Hematopoietic multipotent progenitor cell treated with erythropoietin and hydrocortisone succinate and interleukin-3 and kit ligand, for 15 days (in vitro differentiated cells): ENCODE data around the gene ASMT.
"Not testable (repeated sequence)": the region's sequence is repeated elsewhere in the genome, so short reads cannot be mapped to it uniquely, and the experiment has no call there.

Experiments
- DNase-seq: peaks from one replicate; pipeline ENCODE4 v3.0.0-alpha.2; 2015; ENCODE audit warnings: low spot score

ASMT gene

DNA sequence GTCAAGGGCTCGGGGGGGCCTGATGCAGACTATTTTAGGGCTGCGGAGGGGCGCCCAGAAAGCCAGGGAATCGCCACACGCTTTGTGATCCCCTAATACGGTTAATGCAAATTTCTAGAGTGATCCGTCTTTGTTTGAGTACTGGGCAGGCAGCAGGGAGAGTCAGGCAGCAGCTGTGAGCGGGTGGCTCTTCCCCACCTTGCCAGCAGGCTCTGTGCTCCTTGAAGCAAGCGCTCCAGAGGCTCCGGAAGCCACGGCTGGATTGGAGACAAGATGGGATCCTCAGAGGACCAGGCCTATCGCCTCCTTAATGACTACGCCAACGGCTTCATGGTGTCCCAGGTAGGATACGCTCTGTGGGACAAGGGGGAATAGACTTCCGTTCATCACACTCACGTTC is at the start of gene ASMT:
Gene ASMT, plus strand, starts transcription at position 133 of the 400 bp plus-strand sequence. Its CDS starts 141 bp downstream, at position 274.
- no peak for DNase-seq

GRCh38 chrX:1574181-1574580 is 40.7 kb upstream of the ASMT start:
- DNase-seq: not testable (repeated sequence)

GRCh38 chrX:1576201-1576992 is 38.5 kb upstream of the ASMT start:
- no peak for DNase-seq

DNA sequence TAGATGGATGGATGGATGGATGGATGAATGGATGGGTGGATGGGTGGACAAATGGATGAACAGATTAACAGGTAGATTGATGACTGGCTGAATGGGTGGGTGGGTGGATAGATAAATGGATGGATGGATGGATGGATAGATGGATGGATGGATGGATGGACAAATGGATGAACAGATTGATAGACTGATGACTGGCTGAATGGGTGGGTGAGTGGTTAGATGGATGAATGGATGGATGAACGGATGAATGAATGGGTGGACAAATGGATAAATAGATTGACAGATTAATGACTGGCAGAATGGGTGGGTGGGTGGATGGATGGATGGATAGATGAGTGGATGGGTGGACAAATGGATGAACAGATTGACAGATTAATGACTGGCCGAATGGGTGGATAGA is 37.0 kb upstream of the ASMT start:
- no peak for DNase-seq

- DNase-seq: no peak
Measured at GRCh38 chrX:1578511-1579173, 36.2 kb upstream of the ASMT start.

DNA sequence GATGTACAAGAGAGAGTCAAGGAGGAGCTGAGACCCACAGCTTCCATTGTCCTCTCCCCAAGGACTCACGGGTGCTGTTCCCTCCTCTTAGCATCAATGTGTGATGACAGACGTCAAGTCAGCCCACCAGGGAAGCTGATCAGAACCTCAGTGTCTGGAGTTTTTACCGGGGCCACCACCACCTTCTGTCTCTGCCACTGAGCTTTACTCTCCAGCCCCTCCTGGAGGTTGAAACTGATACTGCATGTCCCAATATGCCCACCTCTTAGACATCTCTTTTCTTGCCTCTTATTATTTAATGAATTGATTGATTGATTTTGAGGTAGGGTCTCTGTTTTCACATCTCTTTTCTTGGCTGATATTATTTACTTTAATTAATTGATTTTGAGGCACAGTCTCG is 33.7 kb upstream of the ASMT start:
- peak; percentile 66 for DNase-seq

- no peak for DNase-seq
Measured at GRCh38 chrX:1582686-1583437, 32.0 kb upstream of the ASMT start.

DNA sequence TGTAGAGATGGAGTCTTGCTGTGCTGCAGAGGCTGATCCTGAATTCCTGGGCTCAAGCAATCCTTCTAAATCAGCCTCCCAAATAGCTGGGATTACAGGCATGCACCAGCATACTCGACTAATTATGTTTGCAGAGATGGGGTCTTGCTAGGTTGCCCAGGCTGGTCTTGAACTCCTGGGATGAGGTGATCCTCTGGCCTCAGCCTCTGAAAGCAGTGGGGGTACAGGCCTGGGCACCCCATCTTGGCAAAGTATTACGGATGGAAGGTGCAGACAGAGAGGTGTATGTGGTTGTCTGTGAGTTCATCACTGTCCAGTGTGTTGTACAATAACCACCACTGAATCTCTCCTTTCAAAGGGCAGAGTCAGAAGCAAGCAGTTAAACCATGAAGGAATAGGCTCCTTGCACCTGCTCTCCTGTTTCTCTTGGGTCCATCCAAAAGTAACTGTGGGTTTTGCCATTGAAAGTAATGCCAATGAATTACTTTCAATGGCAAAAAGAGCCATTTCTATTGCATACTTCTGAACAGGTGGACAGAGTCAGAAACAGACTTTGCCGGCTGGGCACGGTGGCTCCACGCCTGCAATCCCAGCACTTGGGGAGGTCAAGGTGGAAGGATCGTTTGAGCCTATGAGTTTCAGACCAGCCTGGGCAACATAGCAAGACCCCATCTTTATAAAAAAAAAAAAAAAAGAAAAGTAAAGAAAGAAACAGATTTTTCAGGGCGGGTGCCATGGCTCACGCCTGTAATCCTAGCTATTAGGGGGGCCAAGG is 30.4 kb upstream of the ASMT start:
- no peak for DNase-seq

GRCh38 chrX:1587161-1587560 is 27.7 kb upstream of the ASMT start:
- no peak for DNase-seq

DNA sequence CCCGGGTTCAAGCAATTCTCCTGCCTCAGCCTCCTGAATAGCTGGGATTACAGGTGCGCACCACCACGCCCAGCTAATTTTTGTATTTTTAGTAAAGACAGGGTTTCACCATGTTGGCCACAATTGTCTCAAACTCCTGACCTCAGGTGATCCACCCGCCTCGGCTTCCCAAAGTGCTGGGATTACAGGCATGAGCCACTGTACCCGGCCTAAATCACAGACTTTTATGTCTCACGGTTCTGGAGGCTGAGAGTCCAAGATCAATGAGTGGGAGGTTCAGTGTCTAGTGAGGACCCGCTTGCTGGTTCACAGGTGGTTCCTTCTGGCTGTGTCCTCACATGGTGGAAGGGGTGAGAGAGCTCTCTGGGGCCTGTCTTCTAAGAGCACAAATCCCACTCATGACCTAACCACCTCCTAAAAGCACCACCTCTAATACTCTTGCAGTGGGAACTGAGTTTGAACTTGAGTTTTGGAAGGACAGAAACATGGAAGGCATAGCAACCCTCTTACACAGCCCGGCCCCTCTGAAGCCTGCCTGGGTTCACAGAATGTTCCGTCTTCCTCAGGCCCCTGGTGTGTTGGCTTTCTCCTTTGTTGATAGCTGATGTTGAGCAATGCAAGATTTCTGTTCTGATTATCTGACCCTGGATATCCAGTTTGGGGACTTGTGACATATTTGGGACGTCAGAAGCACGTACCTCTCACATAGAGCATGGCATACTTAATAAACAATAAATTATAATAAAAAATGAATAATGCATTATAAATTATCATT is 25.3 kb upstream of the ASMT start:
- DNase-seq: no peak

DNA sequence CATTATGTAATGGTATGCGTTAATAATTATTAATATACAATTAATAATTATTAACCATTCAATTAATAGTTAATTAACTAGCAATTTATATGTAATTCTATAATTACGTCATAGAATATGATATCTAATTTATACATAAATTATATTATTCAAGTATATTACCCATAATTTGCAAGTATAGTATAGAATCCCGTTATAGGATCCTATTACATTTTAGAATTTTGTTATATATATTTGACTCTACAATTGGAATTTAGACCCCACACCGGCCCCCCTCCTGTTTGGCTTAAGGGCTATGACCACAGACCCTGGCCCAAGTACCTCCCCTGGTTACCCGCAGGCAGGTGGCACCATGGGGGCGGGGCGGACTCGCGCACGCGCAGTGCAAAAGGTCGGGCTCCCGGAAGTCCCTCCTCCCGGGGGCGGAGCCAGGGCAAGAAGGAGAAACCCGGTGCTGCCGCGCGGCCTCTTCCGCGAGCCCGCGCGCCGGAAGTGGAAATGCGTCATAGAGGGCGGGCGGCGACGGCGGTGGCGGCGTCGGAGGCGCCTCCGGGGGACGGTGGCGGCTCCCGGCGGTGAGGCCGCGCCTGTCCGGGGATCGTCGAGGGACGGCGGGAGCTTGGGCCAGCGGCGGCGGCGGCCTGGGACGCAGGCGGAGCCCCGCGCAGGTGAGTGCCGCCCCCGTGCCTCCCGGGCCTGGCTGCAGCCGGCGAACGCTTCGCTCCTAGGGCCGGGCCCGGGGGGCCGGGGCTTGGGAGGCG is 23.6 kb upstream of the ASMT start, which contains the start of gene AKAP17A:
Gene AKAP17A, plus strand, starts transcription at position 503 of the 761 bp plus-strand sequence. CDS start 1,859 bp downstream, outside the sequence.
- peak; percentile 96 for DNase-seq

GRCh38 chrX:1591863-1592469 is 22.9 kb upstream of the ASMT start:
- no peak for DNase-seq

GRCh38 chrX:1592470-1593142 is 22.3 kb upstream of the ASMT start:
- DNase-seq: no peak

DNA sequence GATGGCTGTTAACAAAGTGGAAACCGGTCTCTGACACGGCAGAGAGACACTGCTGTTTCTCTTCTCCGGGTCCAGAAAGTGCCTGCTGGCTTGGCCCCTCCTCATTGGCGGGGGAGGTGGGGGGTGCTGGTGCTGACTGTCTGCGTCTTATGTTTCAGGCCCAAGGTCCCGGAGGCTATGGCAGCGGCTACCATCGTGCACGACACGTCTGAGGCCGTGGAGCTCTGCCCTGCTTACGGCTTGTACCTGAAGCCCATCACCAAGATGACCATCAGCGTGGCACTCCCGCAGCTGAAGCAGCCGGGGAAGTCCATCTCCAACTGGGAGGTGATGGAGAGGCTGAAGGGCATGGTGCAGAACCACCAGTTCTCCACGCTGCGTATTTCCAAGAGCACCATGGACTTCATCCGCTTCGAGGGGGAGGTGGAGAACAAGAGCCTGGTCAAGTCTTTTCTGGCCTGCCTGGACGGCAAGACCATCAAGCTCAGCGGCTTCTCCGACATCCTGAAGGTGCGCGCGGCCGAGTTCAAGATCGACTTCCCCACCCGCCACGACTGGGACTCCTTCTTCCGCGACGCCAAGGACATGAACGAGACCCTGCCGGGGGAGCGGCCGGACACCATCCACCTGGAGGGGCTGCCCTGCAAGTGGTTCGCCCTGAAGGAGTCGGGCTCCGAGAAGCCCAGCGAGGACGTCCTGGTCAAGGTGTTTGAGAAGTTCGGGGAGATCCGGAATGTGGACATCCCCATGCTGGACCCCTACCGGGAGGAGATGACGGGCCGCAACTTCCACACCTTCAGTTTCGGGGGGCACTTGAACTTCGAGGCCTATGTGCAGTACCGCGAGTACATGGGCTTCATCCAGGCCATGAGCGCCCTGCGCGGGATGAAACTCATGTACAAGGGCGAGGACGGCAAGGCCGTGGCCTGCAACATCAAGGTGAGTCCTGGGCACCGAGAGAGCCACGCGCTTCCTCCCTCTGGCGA is 21.3 kb upstream of the ASMT start:
- DNase-seq: no peak

- no peak for DNase-seq
Measured at GRCh38 chrX:1595711-1596060, 19.2 kb upstream of the ASMT start.

GRCh38 chrX:1596676-1597344 is 18.0 kb upstream of the ASMT start:
- no peak for DNase-seq

DNA sequence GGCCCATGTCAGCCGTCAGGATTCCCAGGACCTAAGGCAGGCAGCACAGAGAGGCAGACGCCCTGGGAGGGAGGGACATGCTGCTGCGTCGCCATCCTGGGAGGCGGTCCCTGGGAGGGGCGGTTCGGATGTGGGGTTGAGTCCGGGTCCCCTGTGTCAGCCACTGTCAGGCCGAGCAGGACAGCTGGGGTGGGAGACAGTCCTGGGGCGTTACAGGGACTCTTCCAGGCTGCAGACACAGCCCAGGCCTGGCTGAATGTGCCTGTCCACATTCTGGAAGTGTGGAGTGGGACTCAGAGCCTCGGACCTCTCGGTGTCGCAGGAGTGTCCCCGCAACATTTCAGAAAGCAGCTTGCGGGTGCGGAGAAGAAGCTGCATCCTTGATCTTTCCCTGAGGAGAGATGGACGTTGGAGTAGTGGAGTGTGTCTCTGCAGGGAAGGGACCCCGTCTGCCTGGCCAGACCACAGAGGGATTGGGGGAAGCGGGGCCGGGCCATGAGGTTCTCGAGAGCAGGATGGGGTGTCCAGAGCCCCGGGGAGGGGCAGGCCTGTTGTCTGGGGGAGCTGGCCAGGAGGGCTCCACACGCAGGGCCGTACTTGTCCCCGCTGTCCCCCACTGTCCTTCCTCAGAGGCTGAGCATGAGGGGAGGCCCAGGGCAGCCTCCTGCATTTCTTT is 17.4 kb upstream of the ASMT start:
- DNase-seq: no peak
